SK-N-SH treated with all-trans-retinoic acid at 6 μM for 48 hours (cell line): Measurements from ENCODE around the gene MAML3.

Source experiments
- ARNTL ChIP-seq: fragments of 450-650 bp; formaldehyde crosslinking; IDR thresholded peaks from 2 replicates; pipeline ENCODE4 v1.5.0; 2020; ENCODE audit warnings: low read depth, mild to moderate bottlenecking, moderate library complexity, borderline replicate concordance
- ESRRG ChIP-seq: fragments of 250-450 bp; sonication (Bioruptor Pico); IDR thresholded peaks from 2 replicates; pipeline ENCODE4 v1.6.1; 2021; ENCODE audit warnings: mild to moderate bottlenecking
- GLIS3 ChIP-seq: fragments of 250-450 bp; sonication (Bioruptor Pico); IDR thresholded peaks from 2 replicates; pipeline ENCODE4 v1.5.0; 2020; ENCODE audit warnings: mild to moderate bottlenecking, moderate library complexity
- RARB ChIP-seq: fragments of 250-450 bp; sonication (Bioruptor Pico); IDR thresholded peaks from 2 replicates; pipeline ENCODE4 v1.8.0; 2021; ENCODE audit warnings: mild to moderate bottlenecking, moderate library complexity
- SNAI2 ChIP-seq: fragments of 250-450 bp; sonication (Bioruptor Pico); IDR thresholded peaks from 2 replicates; pipeline ENCODE4 v1.5.0; 2020; ENCODE audit warnings: mild to moderate bottlenecking, moderate library complexity
- ZC3H10 ChIP-seq: fragments of 250-450 bp; sonication (Bioruptor Pico); IDR thresholded peaks from 2 replicates; pipeline ENCODE4 v1.5.1; 2021; ENCODE audit warnings: mild to moderate bottlenecking, moderate library complexity
- ZFP30 ChIP-seq: fragments of 450-650 bp; formaldehyde crosslinking; IDR thresholded peaks from 2 replicates; pipeline ENCODE4 v1.5.0; 2022; ENCODE audit warnings: mild to moderate bottlenecking, moderate library complexity
- TF ChIP-seq, protein P1 (sequence below): fragments of 250-450 bp; sonication (Bioruptor Pico); IDR thresholded peaks from 2 replicates; pipeline ENCODE4 v1.5.1; 2021; ENCODE audit warnings: mild to moderate bottlenecking, moderate library complexity
- TF ChIP-seq, protein P2 (sequence below): fragments of 250-450 bp; sonication (Bioruptor Pico); IDR thresholded peaks from 2 replicates; pipeline ENCODE4 v1.8.0; 2020; ENCODE audit warnings: mild to moderate bottlenecking, moderate library complexity, borderline replicate concordance

DNA sequence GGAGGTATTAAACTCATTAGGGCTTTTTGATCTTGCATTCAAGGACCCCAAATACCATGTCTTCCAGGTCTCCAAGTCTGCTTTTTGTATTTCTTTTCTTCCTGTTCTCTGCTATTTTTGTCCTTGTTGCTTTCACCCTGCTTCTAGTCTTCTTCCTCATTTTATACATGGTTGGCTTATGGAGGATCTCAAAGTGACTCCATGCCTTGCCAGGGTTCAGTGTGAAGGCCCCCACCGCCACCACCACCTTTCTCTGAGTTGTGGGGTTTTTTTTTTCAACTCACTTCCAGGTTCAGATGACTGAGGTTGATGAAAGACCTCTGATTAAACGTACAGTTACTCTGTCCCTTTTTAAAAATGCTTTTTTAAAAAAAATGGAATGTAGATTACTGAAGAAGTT is 96.3 kb downstream of the MAML3 start:
- TF ChIP-seq, protein P1, sequence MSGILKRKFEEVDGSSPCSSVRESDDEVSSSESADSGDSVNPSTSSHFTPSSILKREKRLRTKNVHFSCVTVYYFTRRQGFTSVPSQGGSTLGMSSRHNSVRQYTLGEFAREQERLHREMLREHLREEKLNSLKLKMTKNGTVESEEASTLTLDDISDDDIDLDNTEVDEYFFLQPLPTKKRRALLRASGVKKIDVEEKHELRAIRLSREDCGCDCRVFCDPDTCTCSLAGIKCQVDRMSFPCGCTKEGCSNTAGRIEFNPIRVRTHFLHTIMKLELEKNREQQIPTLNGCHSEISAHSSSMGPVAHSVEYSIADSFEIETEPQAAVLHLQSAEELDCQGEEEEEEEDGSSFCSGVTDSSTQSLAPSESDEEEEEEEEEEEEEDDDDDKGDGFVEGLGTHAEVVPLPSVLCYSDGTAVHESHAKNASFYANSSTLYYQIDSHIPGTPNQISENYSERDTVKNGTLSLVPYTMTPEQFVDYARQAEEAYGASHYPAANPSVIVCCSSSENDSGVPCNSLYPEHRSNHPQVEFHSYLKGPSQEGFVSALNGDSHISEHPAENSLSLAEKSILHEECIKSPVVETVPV (CRISPR knock-in tag) = no peak
- TF ChIP-seq GLIS3 (CRISPR knock-in tag) (no peak), ZFP30 (CRISPR knock-in tag) (no peak), RARB (no peak), ARNTL (CRISPR knock-in tag) (no peak), SNAI2 (CRISPR knock-in tag) (no peak), ZC3H10 (CRISPR knock-in tag) (no peak), ESRRG (CRISPR knock-in tag) (no peak)
- TF ChIP-seq, protein P2, sequence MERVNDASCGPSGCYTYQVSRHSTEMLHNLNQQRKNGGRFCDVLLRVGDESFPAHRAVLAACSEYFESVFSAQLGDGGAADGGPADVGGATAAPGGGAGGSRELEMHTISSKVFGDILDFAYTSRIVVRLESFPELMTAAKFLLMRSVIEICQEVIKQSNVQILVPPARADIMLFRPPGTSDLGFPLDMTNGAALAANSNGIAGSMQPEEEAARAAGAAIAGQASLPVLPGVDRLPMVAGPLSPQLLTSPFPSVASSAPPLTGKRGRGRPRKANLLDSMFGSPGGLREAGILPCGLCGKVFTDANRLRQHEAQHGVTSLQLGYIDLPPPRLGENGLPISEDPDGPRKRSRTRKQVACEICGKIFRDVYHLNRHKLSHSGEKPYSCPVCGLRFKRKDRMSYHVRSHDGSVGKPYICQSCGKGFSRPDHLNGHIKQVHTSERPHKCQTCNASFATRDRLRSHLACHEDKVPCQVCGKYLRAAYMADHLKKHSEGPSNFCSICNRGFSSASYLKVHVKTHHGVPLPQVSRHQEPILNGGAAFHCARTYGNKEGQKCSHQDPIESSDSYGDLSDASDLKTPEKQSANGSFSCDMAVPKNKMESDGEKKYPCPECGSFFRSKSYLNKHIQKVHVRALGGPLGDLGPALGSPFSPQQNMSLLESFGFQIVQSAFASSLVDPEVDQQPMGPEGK (CRISPR knock-in tag) = no peak
